ENCODE results near the gene ACSS3. TPM values are rescaled to one million over a fixed set of nuclear protein-coding genes. Genes with fewer than 3 reads are reported as not detected.

ACSS3 gene
- polyA plus RNA-seq (2013, experiment 1 of 2), result 4.1 TPM
- 4.0 TPM for polyA plus RNA-seq (2013, experiment 2 of 2)

DNA sequence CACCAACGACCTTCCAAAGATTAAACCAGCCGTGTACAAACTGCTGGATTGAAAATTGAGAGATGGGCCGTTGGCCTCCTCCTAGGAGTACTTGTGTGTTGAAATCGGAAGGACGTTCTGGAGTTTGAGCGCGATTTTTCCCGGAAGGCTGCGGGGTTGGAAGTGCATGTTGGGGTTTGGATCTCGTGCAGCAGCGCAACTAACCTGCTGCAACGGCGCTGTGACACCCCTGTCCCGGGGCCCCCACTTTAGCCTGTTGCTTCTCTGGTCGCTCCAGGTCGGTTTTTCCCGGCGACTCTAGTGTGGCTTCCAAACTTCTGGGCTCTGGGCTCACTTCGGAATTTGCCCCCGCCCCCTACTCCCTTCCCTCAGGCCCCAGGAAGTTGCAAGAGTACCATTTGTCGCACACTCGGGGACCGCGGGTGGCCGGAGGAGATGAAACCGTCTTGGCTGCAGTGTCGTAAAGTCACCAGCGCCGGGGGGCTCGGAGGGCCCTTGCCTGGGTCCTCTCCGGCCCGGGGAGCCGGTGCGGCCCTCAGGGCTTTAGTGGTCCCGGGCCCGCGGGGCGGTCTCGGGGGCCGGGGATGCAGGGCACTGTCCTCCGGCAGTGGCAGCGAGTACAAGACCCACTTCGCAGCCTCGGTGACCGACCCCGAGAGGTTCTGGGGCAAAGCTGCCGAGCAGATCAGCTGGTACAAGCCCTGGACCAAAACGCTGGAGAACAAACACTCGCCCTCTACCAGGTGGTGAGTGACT, at the start of gene ACSS3:
Gene ACSS3, plus strand, starts transcription at position 394 of the 756 bp plus-strand sequence. Its CDS starts 42 bp downstream, at position 436.
- peak; percentile 40 for DNase-seq
- Histone ChIP-seq H3K23ac (ENCODE audit: low read length in 2 of 2) (no peak within 1 kb of the TSS), H3K9ac (ENCODE audit: low read length) (peak within 1 kb of the TSS; percentile 90), H2BK12ac (ENCODE audit: low read length in 2 of 2) (peak within 1 kb of the TSS in 1 of 2 experiments; percentile 57), H3K14ac (ENCODE audit: low read length in 2 of 2) (peak within 1 kb of the TSS in 1 of 2 experiments; percentile 51), H3K79me1 (replicated peaks; ENCODE audit: low read length, poor library complexity, severe bottlenecking) (peaks cover 13% of the 10 kb centered on the region), H3K36me3 (ENCODE audit: control insufficient read depth in 1 of 2, insufficient read depth in 2 of 2, low read depth in 1 of 2, low read length in 2 of 2) (no peaks in the 10 kb centered on the region), H2BK5ac (ENCODE audit: low read depth, low read length, poor library complexity, severe bottlenecking) (no peak within 1 kb of the TSS), H4K8ac (ENCODE audit: low read length) (peak within 1 kb of the TSS; percentile 91), H3K27me3 (ENCODE audit: control insufficient read depth in 1 of 2, insufficient read depth in 1 of 2, low read length in 2 of 2) (no peaks in the 10 kb centered on the region), H3K27ac (ENCODE audit: low read length, poor library complexity, severe bottlenecking) (no peak within 1 kb of the TSS), H2AK5ac (ENCODE audit: low read length, severe bottlenecking) (no peak within 1 kb of the TSS), H2AFZ (ENCODE audit: low read depth, low read length) (peak within 1 kb of the TSS; percentile 75), H2BK120ac (ENCODE audit: low read depth, low read length) (peak within 1 kb of the TSS; percentile 82), H3K4me1 (ENCODE audit: control insufficient read depth, insufficient read depth, low read depth, low read length) (peaks cover 7% of the 10 kb centered on the region), H3K18ac (ENCODE audit: low read depth in 1 of 2, low read length in 2 of 2) (peak within 1 kb of the TSS; percentile 85 to 90), H3K4ac (ENCODE audit: low read depth in 1 of 2, low read length in 2 of 2) (peak within 1 kb of the TSS in 1 of 2 experiments; percentile 85), H4K91ac (ENCODE audit: low read length) (peak within 1 kb of the TSS; percentile 62), H2BK15ac (ENCODE audit: low read depth, poor library complexity, severe bottlenecking) (peak within 1 kb of the TSS; percentile 60), H3K4me3 (ENCODE audit: insufficient read depth in 1 of 2, low read depth in 1 of 2, low read length in 2 of 2) (peak within 1 kb of the TSS; percentile 87 to 88), H3K9me3 (ENCODE audit: control insufficient read depth, low read length) (no peaks in the 10 kb centered on the region), H3K4me2 (ENCODE audit: low read length, poor library complexity, severe bottlenecking) (peak within 1 kb of the TSS; percentile 82)
- WGBS, result 2% methylated on average over 48 of the region's 49 CpGs

GRCh38 chr12:81034926-81035325, 43.0 kb upstream of the ACSS3 start:
- Histone ChIP-seq H2BK12ac (ENCODE audit: low read length in 2 of 2) (no peak overlapping the region), H3K79me1 (replicated peaks; ENCODE audit: low read length, poor library complexity, severe bottlenecking) (no peaks in the 10 kb centered on the region), H3K14ac (ENCODE audit: low read length in 2 of 2) (no peak overlapping the region), H4K91ac (ENCODE audit: low read length) (no peak overlapping the region), H3K4me3 (ENCODE audit: insufficient read depth in 1 of 2, low read depth in 1 of 2, low read length in 2 of 2) (no peak overlapping the region), H3K23ac (ENCODE audit: low read length in 2 of 2) (no peak overlapping the region), H4K8ac (ENCODE audit: low read length) (no peak overlapping the region), H3K27ac (ENCODE audit: low read length, poor library complexity, severe bottlenecking) (no peak overlapping the region), H2BK5ac (ENCODE audit: low read depth, low read length, poor library complexity, severe bottlenecking) (no peak overlapping the region), H2AFZ (ENCODE audit: low read depth, low read length) (no peak overlapping the region), H3K4me1 (ENCODE audit: control insufficient read depth, insufficient read depth, low read depth, low read length) (no peaks in the 10 kb centered on the region), H2AK5ac (ENCODE audit: low read length, severe bottlenecking) (no peak overlapping the region), H3K36me3 (ENCODE audit: control insufficient read depth in 1 of 2, insufficient read depth in 2 of 2, low read depth in 1 of 2, low read length in 2 of 2) (no peaks in the 10 kb centered on the region), H3K18ac (ENCODE audit: low read depth in 1 of 2, low read length in 2 of 2) (no peak overlapping the region), H2BK15ac (ENCODE audit: low read depth, poor library complexity, severe bottlenecking) (no peak overlapping the region), H2BK120ac (ENCODE audit: low read depth, low read length) (no peak overlapping the region), H3K27me3 (ENCODE audit: control insufficient read depth in 1 of 2, insufficient read depth in 1 of 2, low read length in 2 of 2) (no peaks in the 10 kb centered on the region), H3K9ac (ENCODE audit: low read length) (no peak overlapping the region), H3K9me3 (ENCODE audit: control insufficient read depth, low read length) (no peaks in the 10 kb centered on the region), H3K4ac (ENCODE audit: low read depth in 1 of 2, low read length in 2 of 2) (no peak overlapping the region), H3K4me2 (ENCODE audit: low read length, poor library complexity, severe bottlenecking) (no peak overlapping the region)
- DNase-seq, result no peak
- no CpG with 5 or more reads among the region's 1 CpG for WGBS

DNA sequence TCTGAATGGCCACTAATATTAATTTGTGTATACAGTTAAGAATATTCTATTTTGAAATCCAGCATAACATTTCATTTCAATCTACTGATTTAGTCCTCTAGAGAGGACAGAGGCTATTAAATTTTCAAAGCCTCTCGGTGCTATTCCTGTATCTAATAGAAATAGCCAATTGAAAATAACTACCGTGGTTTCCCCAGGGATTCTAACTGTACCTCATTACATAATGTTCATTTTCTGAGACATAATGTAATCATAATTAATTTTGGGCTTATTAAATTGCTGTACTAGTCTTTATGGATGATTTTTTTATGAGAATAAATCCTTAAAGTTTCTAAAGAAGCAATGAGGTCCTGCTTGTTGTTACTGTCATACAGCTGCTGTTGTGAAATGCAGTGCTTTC, 38.6 kb upstream of the ACSS3 start:
- Histone ChIP-seq H2AFZ (ENCODE audit: low read depth, low read length) (no peak overlapping the region), H3K4ac (ENCODE audit: low read depth in 1 of 2, low read length in 2 of 2) (no peak overlapping the region), H3K14ac (ENCODE audit: low read length in 2 of 2) (no peak overlapping the region), H4K91ac (ENCODE audit: low read length) (no peak overlapping the region), H3K79me1 (replicated peaks; ENCODE audit: low read length, poor library complexity, severe bottlenecking) (no peaks in the 10 kb centered on the region), H2BK12ac (ENCODE audit: low read length in 2 of 2) (no peak overlapping the region), H3K4me2 (ENCODE audit: low read length, poor library complexity, severe bottlenecking) (no peak overlapping the region), H3K9me3 (ENCODE audit: control insufficient read depth, low read length) (no peaks in the 10 kb centered on the region), H2BK120ac (ENCODE audit: low read depth, low read length) (no peak overlapping the region), H3K27ac (ENCODE audit: low read length, poor library complexity, severe bottlenecking) (no peak overlapping the region), H3K23ac (ENCODE audit: low read length in 2 of 2) (no peak overlapping the region), H3K4me1 (ENCODE audit: control insufficient read depth, insufficient read depth, low read depth, low read length) (no peaks in the 10 kb centered on the region), H2BK15ac (ENCODE audit: low read depth, poor library complexity, severe bottlenecking) (no peak overlapping the region), H3K9ac (ENCODE audit: low read length) (no peak overlapping the region), H3K27me3 (ENCODE audit: control insufficient read depth in 1 of 2, insufficient read depth in 1 of 2, low read length in 2 of 2) (no peaks in the 10 kb centered on the region), H3K4me3 (ENCODE audit: insufficient read depth in 1 of 2, low read depth in 1 of 2, low read length in 2 of 2) (no peak overlapping the region), H4K8ac (ENCODE audit: low read length) (no peak overlapping the region), H2BK5ac (ENCODE audit: low read depth, low read length, poor library complexity, severe bottlenecking) (no peak overlapping the region), H2AK5ac (ENCODE audit: low read length, severe bottlenecking) (no peak overlapping the region), H3K18ac (ENCODE audit: low read depth in 1 of 2, low read length in 2 of 2) (no peak overlapping the region), H3K36me3 (ENCODE audit: control insufficient read depth in 1 of 2, insufficient read depth in 2 of 2, low read depth in 1 of 2, low read length in 2 of 2) (no peaks in the 10 kb centered on the region)
- DNase-seq, result no peak
- 100% methylated on average over 1 of the region's 2 CpGs for WGBS

GRCh38 chr12:81043979-81044740, 33.7 kb upstream of the ACSS3 start:
- Histone ChIP-seq H3K9ac (ENCODE audit: low read length) (no peak overlapping the region), H3K36me3 (ENCODE audit: control insufficient read depth in 1 of 2, insufficient read depth in 2 of 2, low read depth in 1 of 2, low read length in 2 of 2) (no peaks in the 10 kb centered on the region), H3K4me2 (ENCODE audit: low read length, poor library complexity, severe bottlenecking) (no peak overlapping the region), H3K27me3 (ENCODE audit: control insufficient read depth in 1 of 2, insufficient read depth in 1 of 2, low read length in 2 of 2) (no peaks in the 10 kb centered on the region), H4K91ac (ENCODE audit: low read length) (no peak overlapping the region), H3K4me3 (ENCODE audit: insufficient read depth in 1 of 2, low read depth in 1 of 2, low read length in 2 of 2) (no peak overlapping the region), H3K4ac (ENCODE audit: low read depth in 1 of 2, low read length in 2 of 2) (no peak overlapping the region), H3K79me1 (replicated peaks; ENCODE audit: low read length, poor library complexity, severe bottlenecking) (no peaks in the 10 kb centered on the region), H4K8ac (ENCODE audit: low read length) (no peak overlapping the region), H2BK5ac (ENCODE audit: low read depth, low read length, poor library complexity, severe bottlenecking) (no peak overlapping the region), H3K18ac (ENCODE audit: low read depth in 1 of 2, low read length in 2 of 2) (no peak overlapping the region), H3K23ac (ENCODE audit: low read length in 2 of 2) (no peak overlapping the region), H3K27ac (ENCODE audit: low read length, poor library complexity, severe bottlenecking) (no peak overlapping the region), H3K14ac (ENCODE audit: low read length in 2 of 2) (no peak overlapping the region), H2BK120ac (ENCODE audit: low read depth, low read length) (no peak overlapping the region), H2BK15ac (ENCODE audit: low read depth, poor library complexity, severe bottlenecking) (no peak overlapping the region), H2AFZ (ENCODE audit: low read depth, low read length) (no peak overlapping the region), H2AK5ac (ENCODE audit: low read length, severe bottlenecking) (no peak overlapping the region), H2BK12ac (ENCODE audit: low read length in 2 of 2) (no peak overlapping the region), H3K4me1 (ENCODE audit: control insufficient read depth, insufficient read depth, low read depth, low read length) (no peaks in the 10 kb centered on the region), H3K9me3 (ENCODE audit: control insufficient read depth, low read length) (no peaks in the 10 kb centered on the region)
- no peak for DNase-seq
- WGBS, result no CpG with 5 or more reads among the region's 1 CpG
